GM12875 (cell line): Measurements from ENCODE around the gene PPP2R5C.
A peak's percentile ranks its signal among the peaks of the same experiment; 100 is the strongest.

Experiments
- H3K4me3 ChIP-seq: one replicate; pipeline ENCODE4 v1.5.1; 2011; ENCODE audit warnings: low read depth, low read length, control low read depth
- TF ChIP-seq, protein P1 (sequence below): IDR thresholded peaks from 2 replicates; pipeline ENCODE4 v1.5.1; 2011; ENCODE audit warnings: low read depth, mild to moderate bottlenecking, control low read depth, inconsistent platforms, low read length, moderate library complexity, borderline replicate concordance; ENCODE audit not compliant: insufficient read depth

The PPP2R5C gene

DNA sequence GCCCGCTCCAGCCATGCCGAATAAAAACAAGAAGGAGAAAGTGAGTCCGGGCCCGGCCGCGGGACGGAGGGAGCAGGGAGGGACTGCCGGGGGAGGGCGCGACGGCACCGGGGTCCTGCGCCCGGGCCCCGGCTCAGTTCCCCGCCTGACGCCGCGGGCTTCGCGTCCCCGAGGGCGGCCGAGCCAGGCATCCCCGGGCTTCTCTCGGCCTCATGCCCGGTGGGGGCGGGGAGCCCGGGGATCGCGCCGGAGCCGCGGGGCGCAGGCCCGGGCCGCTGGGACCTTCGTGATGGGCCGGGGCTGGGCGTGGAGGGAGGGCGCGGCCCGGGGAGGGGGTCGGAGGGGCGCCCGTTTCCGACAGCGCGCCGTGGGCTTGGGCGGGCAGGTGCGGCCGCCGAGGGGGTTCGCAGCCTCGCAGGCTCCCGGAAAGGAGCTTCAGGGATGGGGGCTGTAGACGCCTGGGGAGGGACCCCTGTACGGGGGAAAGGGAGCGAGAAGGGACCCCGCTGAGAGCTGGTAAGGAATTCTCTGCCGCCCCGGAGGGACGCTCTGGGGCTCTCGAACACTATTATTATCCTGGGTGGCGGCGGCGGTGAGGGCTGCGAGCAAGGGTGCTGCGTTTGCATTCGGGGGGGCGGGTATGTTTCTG is 496 bp downstream of the PPP2R5C start:
- H3K4me3 ChIP-seq: peak overlapping the region; percentile 64

DNA sequence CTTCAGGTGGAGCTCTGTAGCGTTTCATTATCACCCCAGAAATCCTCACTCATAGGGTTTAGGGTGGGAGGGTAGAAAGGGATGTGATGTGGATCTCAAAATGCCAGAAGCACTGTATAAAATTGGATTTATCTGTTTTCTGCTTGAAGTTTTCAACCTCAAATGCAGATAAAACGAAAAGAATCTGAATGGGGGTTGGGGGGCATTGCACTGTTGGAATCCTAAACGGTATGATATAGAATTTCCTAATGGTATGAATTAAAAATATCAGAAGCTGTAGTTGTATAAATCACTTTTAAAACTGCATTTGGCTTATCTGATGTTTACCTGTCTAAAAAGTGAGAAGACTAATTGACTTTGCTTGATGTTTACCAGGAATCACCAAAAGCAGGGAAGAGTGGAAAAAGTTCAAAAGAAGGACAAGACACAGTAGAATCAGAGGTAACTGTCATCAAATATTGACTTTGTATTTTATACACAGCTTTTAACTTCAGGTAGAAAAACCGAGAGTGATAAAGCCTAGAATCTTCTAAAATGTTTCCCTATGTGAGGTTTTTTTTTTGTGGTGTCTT is 1.1 kb downstream of the PPP2R5C start:
- TF ChIP-seq, protein P1, sequence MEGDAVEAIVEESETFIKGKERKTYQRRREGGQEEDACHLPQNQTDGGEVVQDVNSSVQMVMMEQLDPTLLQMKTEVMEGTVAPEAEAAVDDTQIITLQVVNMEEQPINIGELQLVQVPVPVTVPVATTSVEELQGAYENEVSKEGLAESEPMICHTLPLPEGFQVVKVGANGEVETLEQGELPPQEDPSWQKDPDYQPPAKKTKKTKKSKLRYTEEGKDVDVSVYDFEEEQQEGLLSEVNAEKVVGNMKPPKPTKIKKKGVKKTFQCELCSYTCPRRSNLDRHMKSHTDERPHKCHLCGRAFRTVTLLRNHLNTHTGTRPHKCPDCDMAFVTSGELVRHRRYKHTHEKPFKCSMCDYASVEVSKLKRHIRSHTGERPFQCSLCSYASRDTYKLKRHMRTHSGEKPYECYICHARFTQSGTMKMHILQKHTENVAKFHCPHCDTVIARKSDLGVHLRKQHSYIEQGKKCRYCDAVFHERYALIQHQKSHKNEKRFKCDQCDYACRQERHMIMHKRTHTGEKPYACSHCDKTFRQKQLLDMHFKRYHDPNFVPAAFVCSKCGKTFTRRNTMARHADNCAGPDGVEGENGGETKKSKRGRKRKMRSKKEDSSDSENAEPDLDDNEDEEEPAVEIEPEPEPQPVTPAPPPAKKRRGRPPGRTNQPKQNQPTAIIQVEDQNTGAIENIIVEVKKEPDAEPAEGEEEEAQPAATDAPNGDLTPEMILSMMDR: no peak
- peak overlapping the region; percentile 64 for H3K4me3 ChIP-seq

More for the DNA sequence above, 496 bp downstream of the PPP2R5C start:
- TF ChIP-seq, protein P1: no peak

DNA sequence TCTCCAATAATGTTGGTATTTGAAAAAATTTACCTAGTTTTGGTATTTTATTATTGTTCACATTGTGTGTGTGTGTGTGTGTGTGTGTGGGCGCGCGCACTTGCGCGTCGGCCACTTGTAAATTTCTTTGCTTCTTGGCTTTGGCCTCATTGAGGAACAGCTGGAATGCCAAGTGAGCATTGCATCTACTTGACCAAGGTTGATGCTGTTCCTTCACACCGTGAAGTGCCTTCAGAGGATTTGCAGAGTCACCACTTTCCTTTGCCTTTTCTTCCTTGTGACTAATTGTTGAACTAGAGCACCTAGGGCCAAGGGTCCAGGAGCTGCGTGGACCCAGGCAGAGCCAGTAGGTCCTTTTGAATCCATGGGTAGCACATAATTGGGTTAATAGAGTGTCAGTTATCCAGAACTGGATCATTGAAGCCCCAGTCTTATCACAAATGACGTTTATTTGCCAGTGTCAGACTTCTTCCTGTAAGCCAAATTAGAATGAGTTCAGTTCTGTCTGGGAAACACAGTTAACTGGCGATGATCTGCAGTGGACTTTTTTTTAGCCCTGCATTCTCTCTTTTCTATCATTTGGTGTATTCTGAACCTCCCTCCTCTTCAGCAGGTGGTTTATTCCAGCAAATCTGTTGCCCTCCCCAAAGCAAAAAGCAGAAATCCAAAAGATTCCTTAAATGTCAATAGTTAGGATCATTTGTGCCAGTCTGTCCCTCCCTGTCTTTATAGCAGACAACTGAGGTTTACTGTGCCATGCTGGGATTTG is 2.6 kb downstream of the PPP2R5C start:
- H3K4me3 ChIP-seq: no peak overlapping the region
- TF ChIP-seq, protein P1: no peak

DNA sequence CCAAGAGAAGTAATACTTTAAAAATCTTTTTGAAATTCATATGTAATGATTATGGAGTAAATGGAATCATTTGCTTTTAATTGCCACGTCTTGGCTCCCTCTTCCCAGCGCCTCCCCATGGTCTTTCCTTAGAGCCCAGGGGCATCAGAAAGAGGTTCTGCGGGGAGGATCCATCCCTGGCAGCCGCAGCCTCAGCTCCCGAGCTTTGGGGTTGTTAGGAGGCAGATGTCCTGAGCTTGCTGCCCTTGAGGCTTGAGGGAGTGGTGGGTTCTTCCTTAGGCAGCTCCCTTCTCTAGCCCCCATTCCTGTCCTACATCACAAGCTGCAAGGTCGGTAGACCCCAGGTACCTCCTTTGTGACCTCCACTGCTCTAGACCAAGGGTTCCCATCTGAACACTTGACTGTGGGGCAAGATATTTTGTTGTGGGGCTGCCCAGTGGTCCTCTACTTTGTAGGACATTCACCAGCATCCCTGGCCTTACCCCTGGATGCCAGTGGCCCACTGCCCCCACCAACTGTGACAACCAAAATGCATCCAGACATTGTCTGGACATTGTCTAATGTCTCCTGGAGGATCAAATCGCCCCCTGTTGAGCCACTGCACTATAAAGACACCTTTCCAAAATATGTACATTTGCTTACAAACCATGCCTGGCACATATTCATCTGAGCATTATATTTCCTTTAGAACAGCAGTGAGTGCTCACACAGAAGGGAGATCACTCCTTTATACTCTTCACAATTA is 6.3 kb downstream of the PPP2R5C start:
- H3K4me3 ChIP-seq: no peak overlapping the region
- TF ChIP-seq, protein P1: no peak

DNA sequence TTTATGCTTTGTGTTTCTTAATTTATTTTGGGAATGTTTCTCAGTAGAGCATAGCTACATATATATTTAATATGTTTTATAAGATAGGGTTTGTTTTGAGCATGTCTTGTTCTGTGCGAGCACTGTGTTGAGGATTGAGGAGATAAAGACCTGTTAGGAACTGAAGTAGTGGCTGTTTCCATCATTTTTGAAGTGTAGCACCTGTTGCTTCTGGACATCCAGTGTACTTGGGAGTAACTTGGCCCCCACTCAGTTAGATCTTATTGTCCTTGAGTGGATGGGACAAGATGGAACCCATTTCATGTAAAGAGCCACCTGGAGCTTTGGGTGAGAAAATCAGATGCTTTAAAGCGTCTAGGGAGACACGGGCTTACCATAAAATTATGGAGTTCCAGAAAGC is 8.7 kb downstream of the PPP2R5C start:
- TF ChIP-seq, protein P1: no peak
- no peak overlapping the region for H3K4me3 ChIP-seq

DNA sequence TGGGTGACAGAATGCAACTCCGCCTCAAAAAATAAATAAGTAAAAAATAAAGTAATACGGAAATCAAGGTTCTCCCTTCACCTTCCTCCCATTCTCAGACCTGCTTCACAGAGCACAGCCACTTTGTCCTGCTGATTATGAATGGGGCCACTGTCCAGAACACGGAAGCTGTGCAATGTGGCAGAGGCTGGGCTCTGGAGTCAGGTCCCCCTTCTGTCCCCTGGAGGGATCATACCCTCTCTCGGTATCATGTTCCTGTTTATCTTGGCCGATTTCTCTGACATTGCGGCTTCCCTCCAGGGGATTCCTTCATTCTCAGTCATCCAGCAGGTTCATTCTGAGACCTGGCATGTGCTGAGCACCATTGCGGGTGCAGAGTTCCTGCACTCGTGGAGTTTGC is 11.3 kb downstream of the PPP2R5C start:
- TF ChIP-seq, protein P1: no peak
- no peak overlapping the region for H3K4me3 ChIP-seq
